AG08396 (cell line): ENCODE results near the gene FNDC3B.

Experiments
- DNase-seq: peaks from one replicate; pipeline ENCODE4 v3.0.0; 2012; ENCODE audit warnings: low spot score, mixed read lengths

Gene FNDC3B

DNA sequence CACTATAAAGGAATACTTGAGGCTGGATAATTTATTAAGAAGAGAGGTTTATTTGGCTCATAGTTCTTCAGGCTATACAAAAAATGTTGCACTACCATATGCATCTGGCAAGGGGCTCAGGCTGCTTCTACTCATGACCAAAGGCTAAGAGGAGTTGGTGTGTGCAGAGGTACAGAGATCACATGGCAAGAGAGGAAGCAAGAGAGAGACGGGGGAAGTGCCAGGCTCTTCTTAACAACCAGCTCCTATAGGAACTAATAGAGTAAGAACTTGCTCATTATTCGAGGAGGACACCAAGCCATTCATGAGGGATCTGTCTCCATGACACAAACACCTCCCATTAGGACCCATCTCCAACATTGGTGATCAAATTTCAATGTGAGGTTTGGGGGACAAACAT is 6.0 kb upstream of the FNDC3B start:
- DNase-seq: no peak

DNA sequence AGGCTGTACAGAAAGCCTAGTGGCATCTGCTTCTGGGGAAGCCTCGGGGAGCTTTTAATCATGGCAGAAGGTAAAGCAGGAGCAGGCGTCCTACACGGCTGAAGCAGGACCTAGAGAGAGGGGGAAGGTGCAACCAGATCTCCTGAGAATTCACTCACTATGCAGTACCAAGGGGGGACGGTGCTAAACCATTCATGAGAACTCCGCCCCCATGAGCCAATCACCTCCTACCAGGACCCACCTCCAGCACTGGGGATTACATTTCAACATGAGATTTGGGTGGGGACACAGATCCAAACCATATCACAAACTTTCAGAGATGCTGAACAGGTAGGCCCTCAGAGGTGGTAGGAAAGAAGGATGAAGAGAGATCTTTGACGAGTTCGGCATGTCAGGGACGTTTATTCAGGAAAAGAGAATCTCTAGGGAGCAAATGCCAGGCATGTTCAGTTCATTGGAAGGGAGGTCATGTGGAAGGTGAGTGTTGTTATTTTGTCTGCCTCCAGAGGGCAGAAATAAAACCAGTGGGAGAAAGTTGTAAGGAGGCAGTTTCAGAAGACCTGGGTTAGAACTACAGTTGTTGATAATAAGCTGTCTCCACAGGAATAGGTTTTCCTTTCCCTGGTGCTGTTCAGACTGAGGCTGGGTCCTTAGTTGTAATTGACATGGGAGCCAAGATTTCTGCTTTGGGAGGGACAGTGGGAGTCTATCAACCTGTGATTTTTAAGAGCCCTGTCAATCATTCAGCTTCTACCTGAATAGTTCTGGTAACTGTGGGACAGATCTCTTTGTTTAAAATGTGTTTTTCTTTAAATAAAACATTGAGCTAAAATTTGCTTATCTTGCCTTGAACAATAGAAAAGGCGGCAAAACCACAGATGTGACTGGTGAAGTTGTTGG is 4.3 kb upstream of the FNDC3B start:
- DNase-seq: peak; percentile 31

DNA sequence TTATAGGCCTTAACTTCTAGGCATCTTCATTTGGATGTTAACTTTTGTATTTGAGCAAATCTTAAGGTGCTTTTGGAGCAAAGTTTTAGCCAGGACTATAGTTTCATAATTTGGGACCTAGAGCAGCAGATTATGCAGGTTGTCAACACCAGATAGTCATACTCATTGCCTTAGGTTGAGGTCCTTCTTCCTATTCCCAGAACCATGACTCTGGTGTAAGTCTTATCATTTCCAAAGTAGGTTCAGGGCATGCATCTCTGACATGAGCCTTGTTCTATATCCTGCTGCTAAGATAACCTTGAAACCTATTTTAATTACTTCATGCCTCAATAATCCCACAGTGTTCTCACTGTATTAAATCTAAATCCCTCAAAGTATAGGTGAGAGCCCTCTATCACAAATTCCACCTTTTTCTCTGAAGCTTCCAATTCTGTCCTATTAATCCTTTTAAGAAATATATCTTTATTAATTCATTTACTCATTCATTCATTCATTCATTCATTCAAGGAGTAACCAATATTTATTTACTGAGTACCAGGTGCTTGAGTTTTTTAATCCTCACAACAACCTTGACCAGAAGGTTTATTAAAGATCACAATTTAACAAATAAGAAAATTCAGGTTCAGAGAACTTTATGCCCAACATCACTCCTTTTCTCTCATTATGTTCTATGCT is 2.7 kb upstream of the FNDC3B start:
- DNase-seq: no peak

DNA sequence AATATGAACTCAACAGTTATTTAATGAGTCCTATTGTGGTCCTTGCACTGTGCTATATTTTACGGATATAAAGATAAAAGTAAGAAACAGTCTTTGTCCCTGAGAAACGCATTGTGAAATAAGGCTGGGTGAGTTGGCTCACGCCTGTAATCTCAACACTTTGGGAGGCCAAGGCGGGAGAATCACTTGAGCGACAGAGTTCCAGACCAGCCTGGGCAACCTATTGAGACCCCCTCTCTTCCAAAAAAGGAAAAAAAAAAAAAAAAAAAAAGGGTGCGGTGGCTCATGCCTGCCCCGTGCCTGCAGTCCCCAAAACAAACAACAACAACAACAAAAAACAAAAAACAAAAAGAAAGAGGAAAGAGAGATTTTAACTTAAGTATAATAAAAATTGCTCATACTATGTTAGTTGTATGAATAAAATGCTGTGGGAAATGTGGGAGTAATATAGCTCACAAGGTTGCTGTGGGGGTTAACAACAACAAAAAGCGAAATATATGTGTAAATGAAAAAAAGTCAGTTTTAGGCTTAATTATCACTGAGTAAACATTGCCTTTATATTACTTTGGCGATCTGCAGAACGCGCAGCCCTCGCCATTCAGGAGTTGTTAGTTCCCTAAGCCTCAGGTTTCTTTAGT is 461 bp upstream of the FNDC3B start:
- DNase-seq: no peak

DNA sequence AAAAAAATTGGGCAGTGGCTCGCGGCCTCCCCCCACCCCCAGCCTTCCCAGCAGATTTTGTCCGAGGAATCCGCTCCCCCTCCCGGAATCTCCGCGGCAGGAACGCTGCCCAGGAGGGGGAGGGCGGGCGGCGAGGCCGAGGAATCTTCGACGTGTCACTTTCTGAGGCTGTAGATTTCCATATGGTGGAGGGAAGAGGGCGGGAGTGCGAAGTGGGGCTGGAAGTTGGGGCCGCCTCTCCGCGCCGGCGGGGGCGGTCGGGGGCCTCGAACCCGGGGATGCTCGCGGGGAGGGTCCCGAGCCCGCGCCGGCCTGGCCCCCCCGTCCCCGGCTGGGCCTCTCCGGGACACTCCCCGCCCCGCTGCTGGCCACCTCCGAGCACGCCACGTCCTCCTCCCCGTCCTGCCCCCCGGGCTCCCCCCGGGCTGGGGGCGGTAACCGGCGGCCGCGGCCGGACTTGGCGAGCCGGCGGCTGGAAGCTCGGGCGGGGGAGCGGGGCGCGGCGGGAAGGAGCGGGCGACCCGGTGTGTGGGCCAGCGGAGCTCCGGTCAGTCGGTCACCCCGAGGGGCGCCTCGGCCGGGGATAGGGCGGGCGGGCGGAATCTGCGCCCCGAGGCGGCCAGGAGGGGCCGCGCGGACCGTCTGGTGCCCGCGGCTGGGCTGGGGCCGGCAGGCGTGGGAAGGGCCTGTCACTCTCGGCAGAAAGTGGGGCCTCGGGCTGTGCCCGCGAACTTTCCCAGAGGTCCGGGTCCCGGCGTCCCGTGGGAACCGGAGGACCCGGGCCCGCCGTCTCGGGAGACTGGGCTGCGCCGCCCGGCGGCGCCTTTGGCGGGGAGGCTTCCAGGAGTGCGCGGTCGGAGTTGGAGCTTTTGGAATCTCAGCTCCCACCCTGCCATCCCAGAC is 951 bp downstream of the FNDC3B start:
- peak; percentile 91 for DNase-seq

DNA sequence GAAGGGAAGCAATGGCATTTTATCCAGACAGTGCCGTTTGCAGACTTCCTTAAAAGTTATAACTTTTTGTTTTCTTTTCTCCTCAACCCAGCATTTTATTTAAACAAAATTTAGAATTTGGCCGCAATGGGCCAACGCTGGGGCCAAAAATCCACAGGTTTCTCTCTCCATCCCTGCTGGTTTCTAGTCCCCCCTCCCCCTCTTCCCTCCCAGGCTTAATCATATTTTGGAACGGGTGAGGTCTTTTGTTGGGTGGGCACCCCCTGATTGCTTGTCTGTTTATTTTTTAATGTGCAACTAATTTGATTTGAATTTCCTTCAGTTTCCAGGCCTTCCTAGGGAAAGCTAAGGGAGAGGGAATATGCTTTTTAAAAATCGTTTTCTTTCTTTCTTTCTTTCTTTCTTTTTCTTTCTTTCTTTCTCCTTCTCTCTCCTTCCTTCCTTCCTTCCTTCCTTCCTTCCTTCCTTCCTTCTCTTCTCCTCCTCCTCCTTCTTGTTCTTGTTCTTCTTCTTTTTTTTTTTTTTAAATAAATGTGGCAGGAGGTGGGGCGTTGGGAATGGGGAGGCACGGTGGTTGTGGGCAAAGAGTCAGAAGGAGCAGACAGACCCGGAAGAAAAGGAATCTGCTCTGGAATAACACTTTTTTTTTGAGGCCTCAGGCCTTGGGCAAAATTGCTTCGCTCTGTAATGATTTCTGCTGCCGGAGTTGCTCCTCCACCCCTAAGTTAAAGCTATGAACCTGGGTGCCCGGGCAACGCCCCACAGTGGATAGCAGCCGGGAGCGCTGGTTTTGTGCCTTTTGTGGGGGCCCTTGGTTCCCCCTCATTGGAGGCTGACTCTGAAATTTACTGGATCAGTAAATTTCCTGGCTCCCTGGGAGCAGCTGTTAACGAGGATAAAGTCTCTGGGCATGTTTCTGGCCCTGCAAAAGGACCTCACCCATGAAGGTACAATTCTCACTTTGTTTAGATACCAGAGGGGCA is 1.9 kb downstream of the FNDC3B start:
- DNase-seq: peak; percentile 52

DNA sequence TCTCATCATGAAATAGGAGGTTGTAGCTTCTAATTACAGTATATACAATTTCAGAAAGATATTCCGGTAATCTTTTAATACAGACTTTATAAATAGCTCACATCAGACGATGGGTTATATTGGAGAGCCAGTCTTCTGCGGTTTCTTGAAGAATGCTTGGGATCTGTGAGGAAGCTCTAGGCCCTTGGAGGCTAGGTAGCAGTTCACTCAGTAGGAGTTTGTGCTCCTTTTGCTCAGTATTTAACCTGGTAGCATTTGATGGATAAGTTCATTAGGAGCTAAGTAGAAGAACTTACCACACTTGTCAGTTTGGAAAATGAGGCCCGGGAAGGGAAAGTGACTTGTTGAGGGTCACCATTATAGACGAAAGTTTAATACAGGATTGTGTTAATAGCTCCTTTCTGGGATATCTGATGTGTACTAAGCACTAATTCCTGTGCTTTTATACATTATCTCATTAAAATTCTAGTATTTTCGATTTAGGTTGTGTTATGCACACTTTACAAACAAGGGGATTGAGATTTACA is 2.8 kb downstream of the FNDC3B start:
- peak; percentile 35 for DNase-seq

DNA sequence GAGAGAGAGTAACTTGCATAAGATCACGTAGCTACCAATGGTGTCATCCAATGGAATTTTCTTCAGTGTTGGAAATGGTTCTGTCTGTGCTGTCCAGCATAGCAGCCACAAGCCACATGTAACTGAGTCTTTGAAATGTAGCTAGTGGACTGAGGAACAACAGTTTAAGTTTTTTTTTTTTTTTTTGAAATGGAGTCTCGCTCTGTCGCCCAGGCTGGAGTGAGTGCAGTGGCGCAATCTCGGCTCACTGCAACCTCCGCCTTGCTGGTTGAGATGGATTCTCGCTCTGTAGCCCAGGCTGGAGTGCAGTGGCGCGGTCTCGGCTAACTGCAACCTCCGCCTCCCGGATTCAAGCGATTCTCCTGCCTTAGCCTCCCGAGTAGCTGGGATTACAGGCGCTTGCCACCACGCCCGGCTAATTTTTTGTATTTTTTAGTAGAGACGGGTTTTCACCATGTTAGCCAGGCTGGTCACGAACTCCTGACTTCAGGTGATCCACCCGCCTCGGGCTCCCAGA is 3.3 kb downstream of the FNDC3B start:
- peak; percentile 39 for DNase-seq

DNA sequence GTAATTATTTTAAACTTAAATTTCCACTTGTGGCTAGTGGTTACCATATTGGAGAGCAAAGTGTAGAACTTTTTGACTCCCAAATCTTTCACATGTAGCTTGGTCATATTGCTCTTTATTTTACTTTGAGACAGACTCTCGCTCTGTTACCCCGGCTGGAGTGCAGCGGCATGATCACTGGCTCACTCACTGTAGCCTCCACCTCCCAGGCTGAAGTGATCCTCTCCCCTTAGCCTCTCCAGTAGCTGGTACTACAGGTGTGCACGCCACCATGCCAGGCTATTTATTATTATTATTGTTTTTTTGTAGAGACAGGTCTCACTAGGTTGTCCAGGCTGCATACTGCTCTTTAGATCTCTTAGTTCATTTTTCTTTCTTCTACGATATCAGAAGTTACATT is 3.9 kb downstream of the FNDC3B start:
- DNase-seq: no peak

DNA sequence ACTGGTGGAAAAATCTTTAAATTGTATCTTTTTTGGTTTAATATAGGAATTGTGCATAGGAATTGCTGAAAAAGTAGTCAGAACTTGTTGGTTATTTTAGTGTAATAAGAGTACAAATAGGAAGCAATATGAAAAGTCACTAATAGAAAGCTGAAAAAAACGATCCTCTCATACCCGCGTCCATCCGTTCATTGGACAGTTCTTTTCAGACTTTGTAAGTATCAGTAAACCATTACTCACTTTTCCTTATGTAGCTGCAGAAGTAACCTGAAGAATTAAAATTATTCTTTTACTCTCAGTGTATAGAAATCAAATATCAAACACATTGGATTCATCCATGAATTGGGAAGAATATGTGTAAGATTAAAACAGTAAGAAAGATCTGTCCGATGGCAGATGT is 4.4 kb downstream of the FNDC3B start:
- no peak for DNase-seq

DNA sequence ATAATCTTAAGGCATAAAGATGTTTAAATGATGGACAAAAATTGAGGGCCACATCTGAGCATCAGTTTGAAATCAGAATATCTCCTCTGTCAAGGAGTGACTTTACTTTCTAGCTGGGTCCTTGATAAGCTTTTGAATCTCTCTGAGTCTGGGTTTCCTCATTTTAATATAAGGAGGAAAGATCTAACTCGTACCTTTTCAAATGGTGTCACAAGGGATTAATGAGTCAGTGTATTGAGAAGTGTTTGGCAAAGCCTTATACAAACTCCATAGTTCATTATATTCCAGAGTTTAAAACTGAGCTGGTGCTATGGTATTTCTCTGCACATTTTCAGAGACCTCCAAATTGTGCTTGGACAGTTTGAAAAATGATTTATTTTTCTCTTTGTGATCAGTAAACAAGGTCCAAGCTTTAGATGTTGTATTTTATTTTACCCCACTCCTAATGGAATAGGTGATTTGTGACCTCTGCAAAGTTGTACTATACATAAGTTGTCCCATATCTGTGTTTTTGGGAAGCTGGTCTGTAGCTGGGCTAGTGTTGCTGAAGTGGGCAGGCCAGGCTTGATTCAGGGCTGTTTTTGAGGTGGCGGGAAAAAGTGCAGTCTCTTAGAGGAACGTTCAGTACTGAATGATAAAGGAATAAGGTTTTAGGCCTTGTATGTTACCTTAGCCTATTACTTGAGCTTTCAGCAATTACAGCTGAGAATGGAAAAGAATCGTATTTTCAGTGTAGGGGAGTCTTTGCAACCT is 5.6 kb downstream of the FNDC3B start:
- DNase-seq: no peak

DNA sequence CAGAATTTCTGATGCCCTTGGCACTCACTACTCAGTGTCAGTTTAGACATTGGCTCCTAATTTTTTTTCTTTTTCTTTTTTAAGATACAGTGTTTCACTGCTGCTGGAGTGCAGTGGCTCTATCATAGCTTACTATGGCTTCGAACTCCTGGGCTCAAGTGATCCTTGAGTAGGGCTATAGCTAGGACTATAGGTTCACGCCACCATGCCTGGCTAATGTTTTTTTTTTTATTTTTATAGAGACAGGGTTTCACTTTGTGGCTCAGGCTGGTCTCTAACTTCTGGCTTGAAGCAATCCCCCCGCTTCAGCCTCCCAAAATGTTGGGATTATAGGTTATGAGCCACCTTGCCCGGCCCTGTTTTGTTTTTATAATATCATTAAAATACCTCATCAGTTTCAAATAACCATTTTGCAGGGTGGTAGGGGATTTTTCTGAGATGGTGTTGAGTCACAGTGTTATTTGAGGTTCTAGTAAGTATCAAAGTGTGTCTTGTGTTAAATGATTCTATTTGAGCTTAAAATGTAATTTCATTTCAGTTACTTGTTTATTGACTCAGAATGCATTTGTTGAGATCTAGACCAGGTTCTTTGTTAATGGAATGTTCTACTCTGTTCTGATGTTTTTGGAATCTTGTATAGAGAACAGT is 7.0 kb downstream of the FNDC3B start:
- DNase-seq: no peak

DNA sequence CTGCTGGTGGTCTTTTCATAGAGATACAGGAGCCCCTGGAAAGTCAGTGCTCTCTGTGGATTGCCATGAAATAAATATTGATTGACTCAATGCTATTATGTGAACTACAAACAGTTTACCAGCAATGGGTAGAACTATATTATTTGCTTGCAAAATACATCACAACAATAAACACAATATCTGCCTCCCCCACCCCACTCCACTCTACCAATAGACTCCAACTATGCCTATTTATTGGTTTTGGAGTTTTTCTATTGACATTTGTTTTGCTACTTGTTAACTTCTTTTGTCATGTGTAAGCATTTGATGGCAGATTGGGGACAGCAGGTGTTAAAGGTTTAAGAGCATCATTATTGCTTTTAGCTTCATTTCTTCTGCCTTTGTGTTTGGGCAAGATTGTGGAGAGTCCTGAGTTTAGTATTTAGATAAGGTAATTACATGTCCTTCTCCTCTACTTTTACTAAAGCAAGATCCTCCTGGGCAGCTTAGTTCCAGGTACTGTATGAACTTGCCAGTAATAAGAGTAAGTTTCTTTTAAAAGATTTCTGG is 8.3 kb downstream of the FNDC3B start:
- no peak for DNase-seq

DNA sequence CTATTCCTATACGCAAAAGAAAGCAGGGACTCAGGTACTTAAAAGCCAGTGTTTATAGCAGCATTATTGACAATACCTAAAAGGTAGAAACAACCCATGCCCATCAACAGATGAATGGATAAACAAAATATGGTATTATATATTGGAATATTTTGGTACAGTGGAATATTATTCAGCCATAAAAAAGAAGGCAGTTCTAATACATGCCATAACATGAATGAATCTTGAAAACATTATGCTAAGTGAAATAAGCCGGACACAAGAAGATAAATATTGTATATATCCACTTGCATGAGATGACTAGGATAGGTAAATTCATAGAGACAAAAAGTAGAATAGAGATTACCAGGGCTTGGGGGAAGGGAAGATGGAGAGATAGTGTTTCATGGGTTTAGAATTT is 9.2 kb downstream of the FNDC3B start:
- DNase-seq: no peak

DNA sequence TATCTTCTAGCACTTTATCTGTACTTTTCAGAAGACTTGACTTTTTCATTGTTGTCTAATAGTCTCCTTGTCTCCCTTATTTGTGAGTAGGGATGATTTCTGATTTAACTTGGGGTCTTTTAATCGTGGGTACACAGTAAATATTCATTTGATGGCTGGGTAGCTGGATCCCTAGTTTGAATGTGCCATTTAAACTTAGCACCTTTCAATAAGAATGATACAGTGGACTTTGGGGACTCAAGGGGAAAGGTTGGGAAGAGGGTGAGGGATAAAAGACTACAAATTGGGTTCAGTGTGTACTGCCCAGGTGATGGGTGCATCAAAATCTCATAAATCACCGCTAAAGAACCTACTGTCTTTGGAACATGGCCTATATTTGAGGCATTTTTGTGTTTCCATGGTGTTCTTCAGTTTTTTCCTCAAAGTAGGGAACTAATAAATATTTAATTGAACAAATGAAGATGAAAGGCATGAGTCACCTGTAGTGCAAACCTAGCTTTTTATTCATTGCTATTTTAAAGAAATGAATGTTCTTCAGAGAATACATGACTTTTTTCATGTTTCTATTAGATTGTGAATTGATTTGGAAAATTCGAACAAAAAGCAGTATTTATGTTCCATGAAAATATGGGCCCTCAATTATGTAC is 12.1 kb downstream of the FNDC3B start:
- no peak for DNase-seq

DNA sequence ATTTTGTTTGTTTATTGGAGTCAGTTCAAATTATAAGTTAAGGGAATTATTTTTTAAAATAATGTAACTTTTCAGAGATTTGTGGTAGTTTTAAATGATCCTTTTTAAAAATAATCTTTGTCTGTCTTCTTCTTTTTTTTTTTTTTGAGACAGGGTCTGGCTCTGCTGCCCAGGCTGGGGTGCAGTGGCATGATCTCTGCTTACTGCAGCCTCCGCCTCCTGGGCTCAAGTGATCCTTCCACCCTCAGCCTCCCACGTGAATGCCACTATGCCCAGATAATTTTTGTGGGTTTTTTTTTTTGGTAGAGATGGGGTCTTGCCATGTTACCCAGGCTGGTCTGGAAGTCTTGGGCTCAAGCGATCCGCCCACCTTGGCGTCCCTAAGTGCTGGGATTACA is 12.6 kb downstream of the FNDC3B start:
- no peak for DNase-seq

DNA sequence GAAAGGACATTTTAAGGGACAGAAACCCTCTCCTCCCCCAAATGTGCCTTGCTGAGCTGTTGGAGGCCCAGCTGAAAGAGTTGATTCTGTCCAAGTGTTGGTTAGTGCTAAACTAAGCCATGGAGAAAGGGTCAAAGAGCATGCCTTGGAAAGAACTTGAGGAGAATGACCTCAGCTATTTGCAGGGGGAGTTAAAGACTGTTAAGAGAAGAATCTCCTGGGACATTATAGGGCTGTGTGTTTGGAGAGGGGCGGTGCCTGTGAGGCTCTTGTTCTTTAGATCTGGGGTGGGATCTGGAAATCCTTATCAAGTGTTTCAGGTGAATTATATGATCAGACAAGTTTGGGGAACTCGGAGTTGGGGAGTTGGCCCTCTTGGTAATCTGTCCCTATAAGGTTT is 13.0 kb downstream of the FNDC3B start:
- DNase-seq: no peak

DNA sequence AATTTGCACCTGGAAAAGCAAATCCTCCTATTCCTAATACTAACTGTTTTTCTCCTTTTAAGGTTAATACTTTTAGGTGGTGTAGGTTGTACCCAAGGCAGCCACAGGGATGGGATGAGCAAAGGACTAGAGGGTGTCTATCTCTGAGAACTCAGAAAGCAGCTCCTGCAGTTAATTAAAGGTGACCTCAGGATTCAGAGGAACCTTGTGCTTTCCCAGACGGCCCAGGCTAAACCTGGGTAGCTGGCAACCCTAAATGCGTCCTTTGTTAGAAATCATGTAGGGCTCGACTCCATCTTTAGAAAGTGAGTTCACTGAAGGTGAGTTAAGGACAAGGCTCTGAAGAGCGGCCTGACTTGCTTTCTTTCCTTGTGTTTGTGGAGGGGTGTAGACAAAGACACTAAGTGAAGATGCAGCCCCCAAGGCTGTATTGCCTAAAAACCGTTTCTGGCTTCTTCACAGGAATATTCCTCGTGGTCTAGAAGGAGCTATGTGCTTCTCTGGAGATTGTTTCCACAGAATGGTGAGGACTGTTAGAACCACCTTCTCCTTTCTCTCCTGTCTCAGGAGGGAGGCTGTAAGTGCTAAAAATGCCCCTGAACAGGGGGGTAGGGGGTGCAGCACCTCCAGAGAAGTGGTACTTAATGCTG is 14.9 kb downstream of the FNDC3B start:
- DNase-seq: no peak
